Dermis microvascular lymphatic vessel endothelial cell (primary cell): ENCODE data around the gene APOL1. TPM values are rescaled to one million over a fixed set of nuclear protein-coding genes. Genes with fewer than 3 reads are reported as not detected.
A peak's percentile ranks its signal among the peaks of the same experiment; 100 is the strongest.
"Not testable (repeated sequence)": the region's sequence is repeated elsewhere in the genome, so short reads cannot be mapped to it uniquely, and the experiment has no call there.

Source experiments
- DNase-seq, 2 donors: peaks; one replicate each; pipeline versions ENCODE4 v3.0.0 to v3.0.0-alpha.2; 2010; ENCODE audit warnings: low read depth in 2 of 2
- total RNA-seq: library from RNA; depleted of rRNA; stranded (reverse); fragments of >200 nt; gene quantifications from 2 replicates; pipeline ENCODE4 v1.2.1, GENCODE V29; 2014

APOL1 gene
- total RNA-seq, 1 donor from 2014 or later, result 4.9 TPM

GRCh38 chr22:36290391-36291075 is 37.6 kb downstream of the APOL1 start:
- DNase-seq, result not testable (repeated sequence)

- no peak for DNase-seq
Observed at GRCh38 chr22:36291831-36292740, 39.2 kb downstream of the APOL1 start.

GRCh38 chr22:36292823-36293530 is 40.0 kb downstream of the APOL1 start:
- DNase-seq, result no peak

GRCh38 chr22:36293606-36294292 is 40.8 kb downstream of the APOL1 start:
- DNase-seq, result no peak

GRCh38 chr22:36294293-36294620 is 41.3 kb downstream of the APOL1 start:
- DNase-seq, result no peak

GRCh38 chr22:36294801-36295200 is 41.9 kb downstream of the APOL1 start:
- DNase-seq, result no peak

GRCh38 chr22:36295247-36295646 is 42.3 kb downstream of the APOL1 start:
- no peak for DNase-seq

GRCh38 chr22:36296690-36297089 is 43.8 kb downstream of the APOL1 start:
- no peak for DNase-seq

- DNase-seq, result no peak
Observed at GRCh38 chr22:36297568-36297967, 44.6 kb downstream of the APOL1 start.

GRCh38 chr22:36298118-36298517 is 45.2 kb downstream of the APOL1 start:
- no peak for DNase-seq

- DNase-seq, result no peak
Observed at GRCh38 chr22:36298601-36299000, 45.7 kb downstream of the APOL1 start.

GRCh38 chr22:36299295-36299694 is 46.4 kb downstream of the APOL1 start:
- no peak for DNase-seq

GRCh38 chr22:36299911-36300310 is 47.0 kb downstream of the APOL1 start:
- no peak for DNase-seq

GRCh38 chr22:36300396-36301212 is 47.7 kb downstream of the APOL1 start:
- DNase-seq, result no peak

- peak; percentile 50 to 69 for DNase-seq
Observed at GRCh38 chr22:36301384-36301828, 48.5 kb downstream of the APOL1 start.

- no peak for DNase-seq
Observed at GRCh38 chr22:36301851-36302250, 48.9 kb downstream of the APOL1 start.

GRCh38 chr22:36302439-36303114 is 49.6 kb downstream of the APOL1 start:
- no peak for DNase-seq

- DNase-seq, result no peak
Observed at GRCh38 chr22:36303115-36303467, 50.2 kb downstream of the APOL1 start.

GRCh38 chr22:36303874-36304273 is 50.9 kb downstream of the APOL1 start:
- no peak for DNase-seq

GRCh38 chr22:36304429-36304828 is 51.5 kb downstream of the APOL1 start:
- peak; percentile 76 to 83 for DNase-seq
